ENCODE measurements around the gene PAX9.

- no peak for TF ChIP-seq FOXP2 (optimal IDR thresholded peaks at IDR 0.05; ENCODE audit: borderline replicate concordance, extremely low read depth, extremely low read length, insufficient read depth)
- no peak for TF ChIP-seq POLR2AphosphoS5 (IDR thresholded peaks at IDR 0.05; ENCODE audit: low read depth, low read length)
- no peak for TF ChIP-seq TAF1 (IDR thresholded peaks at IDR 0.05; ENCODE audit: borderline replicate concordance, insufficient read depth, low read length)
- no peak for TF ChIP-seq SIN3A (IDR thresholded peaks at IDR 0.05; ENCODE audit: borderline replicate concordance, insufficient read depth, low read length)
Measured at GRCh38 chr14:36724162-36724561, 62.5 kb downstream of the PAX9 start.
